Spinal cord (tissue), 10 donors: Measurements from ENCODE around the gene FAM227B. TPM values are rescaled to one million over a fixed set of nuclear protein-coding genes. Genes with fewer than 3 reads are reported as not detected.
"Not testable (repeated sequence)": the region's sequence is repeated elsewhere in the genome, so short reads cannot be mapped to it uniquely, and the experiment has no call there.

Experiments used
- DNase-seq, 6 donors: peaks; one replicate each; pipeline versions ENCODE4 v3.0.0 to v3.0.0-alpha.2; 2013 to 2015; ENCODE audit warnings: low spot score in 6 of 6, low read depth in 4 of 6
- H3K27ac ChIP-seq: one replicate; pipeline ENCODE4 v1.5.1; 2013; ENCODE audit warnings: low read depth, low read length, control low read depth
- H3K27me3 ChIP-seq: one replicate; pipeline ENCODE4 v1.6.1; 2013; ENCODE audit warnings: low read length; ENCODE audit not compliant: control insufficient read depth, insufficient read depth
- H3K36me3 ChIP-seq: one replicate; pipeline ENCODE4 v1.6.1; 2013; ENCODE audit warnings: low read length; ENCODE audit not compliant: control insufficient read depth, insufficient read depth
- H3K4me1 ChIP-seq: one replicate; pipeline ENCODE4 v1.6.1; 2013; ENCODE audit warnings: low read length; ENCODE audit not compliant: control insufficient read depth, insufficient read depth
- H3K4me3 ChIP-seq: one replicate; pipeline ENCODE4 v1.5.1; 2013; ENCODE audit warnings: low read depth, low read length, control low read depth
- H3K9me3 ChIP-seq: one replicate; pipeline ENCODE4 v1.6.1; 2013; ENCODE audit warnings: low read length; ENCODE audit not compliant: control insufficient read depth, insufficient read depth
- WGBS: methylation state at CpG from one replicate; pipeline ENCODE4 v1.1.5; 2013; ENCODE audit warnings: missing lambda C conversion rate; ENCODE audit not compliant: insufficient coverage; 5-methylcytosine and 5-hydroxymethylcytosine counted together
- polyA plus RNA-seq, 2 donors: library from polyadenylated mRNA; unstranded; fragments of 120-200 nt; gene quantifications; one replicate each; pipeline ENCODE4 v1.2.1, GENCODE V29; 2013; ENCODE audit not compliant: insufficient read length in 2 of 2
- total RNA-seq, 2 donors: library from RNA; depleted of rRNA in 1 of 2; stranded (reverse); fragments of 120-200 nt in 1 of 2; fragments of >200 nt in 1 of 2; gene quantifications; one replicate each; pipeline versions ENCODE4 v1.2.3 to v1.2.4, GENCODE V29; 2013 to 2014
- donor health status: healthy.

Gene FAM227B
- total and polyA plus RNA-seq, 4 donors: 6.2 to 12.9 (median 8.0) TPM

- WGBS: no CpG with 5 or more reads among the region's 1 CpG
- H3K4me1 ChIP-seq, H3K27ac ChIP-seq, H3K36me3 ChIP-seq, H3K27me3 ChIP-seq, H3K9me3 ChIP-seq, H3K4me3 ChIP-seq: not testable (repeated sequence)
- DNase-seq: peak in 1 of 6 donors; percentile 42
These were observed 135.2 kb downstream of the FAM227B start for GRCh38 chr15:49485401-49485800.

GRCh38 chr15:49478982-49479381 is 141.6 kb downstream of the FAM227B start:
- not testable (repeated sequence) for H3K9me3 ChIP-seq, H3K27me3 ChIP-seq, H3K36me3 ChIP-seq, DNase-seq, H3K27ac ChIP-seq, H3K4me3 ChIP-seq, H3K4me1 ChIP-seq

- no CpG with 5 or more reads among the region's 4 CpGs for WGBS
- DNase-seq, H3K4me3 ChIP-seq, H3K9me3 ChIP-seq, H3K36me3 ChIP-seq, H3K27ac ChIP-seq, H3K27me3 ChIP-seq, H3K4me1 ChIP-seq: not testable (repeated sequence)
These were observed 142.6 kb downstream of the FAM227B start for GRCh38 chr15:49478021-49478420.

GRCh38 chr15:49473031-49473430 is 147.6 kb downstream of the FAM227B start:
- no CpG with 5 or more reads among the region's 1 CpG for WGBS
- Histone ChIP-seq H3K36me3 (no peaks in the 10 kb centered on the region), H3K27me3 (no peaks in the 10 kb centered on the region), H3K27ac (no peak overlapping the region), H3K9me3 (no peaks in the 10 kb centered on the region), H3K4me3 (no peak overlapping the region), H3K4me1 (no peaks in the 10 kb centered on the region)
- no peak for DNase-seq

- 100% methylated on average over 1 of the region's 2 CpGs for WGBS
- H3K27ac ChIP-seq: no peak overlapping the region
- no peak overlapping the region for H3K4me3 ChIP-seq
- H3K9me3 ChIP-seq: no peaks in the 10 kb centered on the region
- DNase-seq: no peak
- H3K27me3 ChIP-seq: no peaks in the 10 kb centered on the region
- no peaks in the 10 kb centered on the region for H3K36me3 ChIP-seq
- no peaks in the 10 kb centered on the region for H3K4me1 ChIP-seq
These were observed 148.3 kb downstream of the FAM227B start for GRCh38 chr15:49472338-49472737.

- 68% methylated on average over 2 of the region's 4 CpGs for WGBS
- no peak overlapping the region for H3K4me3 ChIP-seq
- no peaks in the 10 kb centered on the region for H3K4me1 ChIP-seq
- H3K27ac ChIP-seq: no peak overlapping the region
- H3K9me3 ChIP-seq: no peaks in the 10 kb centered on the region
- peak in 1 of 6 donors; percentile 26 for DNase-seq
- no peaks in the 10 kb centered on the region for H3K27me3 ChIP-seq
- H3K36me3 ChIP-seq: no peaks in the 10 kb centered on the region
These were observed 148.9 kb downstream of the FAM227B start for GRCh38 chr15:49471733-49472132.

GRCh38 chr15:49471248-49471647 is 149.4 kb downstream of the FAM227B start:
- no CpG with 5 or more reads among the region's 4 CpGs for WGBS
- H3K27ac ChIP-seq, H3K4me1 ChIP-seq, DNase-seq, H3K4me3 ChIP-seq, H3K9me3 ChIP-seq, H3K36me3 ChIP-seq, H3K27me3 ChIP-seq: not testable (repeated sequence)

- no peaks in the 10 kb centered on the region for H3K36me3 ChIP-seq
- H3K4me3 ChIP-seq: no peak overlapping the region
- WGBS: no CpG with 5 or more reads among the region's 2 CpGs
- H3K4me1 ChIP-seq: no peaks in the 10 kb centered on the region
- no peak overlapping the region for H3K27ac ChIP-seq
- no peaks in the 10 kb centered on the region for H3K27me3 ChIP-seq
- DNase-seq: peak in 1 of 6 donors; percentile 20
- H3K9me3 ChIP-seq: no peaks in the 10 kb centered on the region
These were observed 152.2 kb downstream of the FAM227B start for GRCh38 chr15:49468481-49468839.

- Histone ChIP-seq H3K4me3 (no peak overlapping the region), H3K27ac (no peak overlapping the region), H3K4me1 (no peaks in the 10 kb centered on the region), H3K9me3 (no peaks in the 10 kb centered on the region), H3K27me3 (no peaks in the 10 kb centered on the region), H3K36me3 (no peaks in the 10 kb centered on the region)
- no peak for DNase-seq
- WGBS: no CpG with 5 or more reads among the region's 3 CpGs
These were observed 152.7 kb downstream of the FAM227B start for GRCh38 chr15:49467746-49468480.

- no peaks in the 10 kb centered on the region for H3K36me3 ChIP-seq
- H3K27me3 ChIP-seq: no peaks in the 10 kb centered on the region
- 100% methylated on average over 1 of the region's 1 CpG for WGBS
- DNase-seq: no peak
- H3K4me3 ChIP-seq: no peak overlapping the region
- H3K27ac ChIP-seq: no peak overlapping the region
- no peaks in the 10 kb centered on the region for H3K9me3 ChIP-seq
- no peaks in the 10 kb centered on the region for H3K4me1 ChIP-seq
These were observed 154.5 kb downstream of the FAM227B start for GRCh38 chr15:49466119-49466518.
